Stimulated activated CD8-positive, alpha-beta memory T cell treated with anti-CD3 and anti-CD28 coated beads, Interleukin-4, amount 100 ng/mL, for 24 hours (primary cell): ENCODE data around the gene EARS2.
"Not testable (repeated sequence)": the region's sequence is repeated elsewhere in the genome, so short reads cannot be mapped to it uniquely, and the experiment has no call there.

Source experiments
- DNase-seq: peaks from one replicate; pipeline ENCODE4 v3.0.0-alpha.2; 2020; ENCODE audit warnings: low read depth

EARS2 gene

GRCh38 chr16:23567602-23568001, 10.5 kb upstream of the EARS2 start:
- no peak for DNase-seq

- DNase-seq = no peak
Observed at GRCh38 chr16:23566724-23567123, 9.6 kb upstream of the EARS2 start.

- no peak for DNase-seq
Observed at GRCh38 chr16:23564575-23565363, 7.6 kb upstream of the EARS2 start.

GRCh38 chr16:23563186-23563585, 6.0 kb upstream of the EARS2 start:
- no peak for DNase-seq

- no peak for DNase-seq
Observed at GRCh38 chr16:23562505-23562904, 5.4 kb upstream of the EARS2 start.

- no peak for DNase-seq
Observed at GRCh38 chr16:23561586-23561985, 4.4 kb upstream of the EARS2 start.

GRCh38 chr16:23557779-23558702, 891 bp upstream of the EARS2 start:
- no peak for DNase-seq

- no peak for DNase-seq
Observed at GRCh38 chr16:23554536-23554935, 2.6 kb downstream of the EARS2 start.

- no peak for DNase-seq
Observed at GRCh38 chr16:23552161-23552560, 5.0 kb downstream of the EARS2 start.

- DNase-seq = no peak
Observed at GRCh38 chr16:23549938-23550337, 7.2 kb downstream of the EARS2 start.

GRCh38 chr16:23544436-23544835, 12.7 kb downstream of the EARS2 start:
- no peak for DNase-seq

- not testable (repeated sequence) for DNase-seq
Observed at GRCh38 chr16:23540817-23541178, 16.4 kb downstream of the EARS2 start.

- no peak for DNase-seq
Observed at GRCh38 chr16:23539984-23540816, 16.9 kb downstream of the EARS2 start.

- no peak for DNase-seq
Observed at GRCh38 chr16:23538919-23539278, 18.3 kb downstream of the EARS2 start.

- no peak for DNase-seq
Observed at GRCh38 chr16:23537390-23537789, 19.8 kb downstream of the EARS2 start.

GRCh38 chr16:23535901-23536300, 21.2 kb downstream of the EARS2 start:
- no peak for DNase-seq

- DNase-seq = no peak
Observed at GRCh38 chr16:23534868-23535860, 22.0 kb downstream of the EARS2 start.

GRCh38 chr16:23532448-23532847, 24.7 kb downstream of the EARS2 start:
- no peak for DNase-seq

GRCh38 chr16:23530062-23530461, 27.1 kb downstream of the EARS2 start:
- DNase-seq = no peak

GRCh38 chr16:23528644-23529310, 28.4 kb downstream of the EARS2 start:
- no peak for DNase-seq
